Measurements from ENCODE around the gene RILPL1. TPM values are rescaled to one million over a fixed set of nuclear protein-coding genes. Genes with fewer than 3 reads are reported as not detected.
A peak's percentile ranks its signal among the peaks of the same experiment; 100 is the strongest.
"Not testable (repeated sequence)": the region's sequence is repeated elsewhere in the genome, so short reads cannot be mapped to it uniquely, and the experiment has no call there.

The RILPL1 gene
- total RNA-seq, 1 experiment from 2014 or later, result 10.2 TPM

DNA sequence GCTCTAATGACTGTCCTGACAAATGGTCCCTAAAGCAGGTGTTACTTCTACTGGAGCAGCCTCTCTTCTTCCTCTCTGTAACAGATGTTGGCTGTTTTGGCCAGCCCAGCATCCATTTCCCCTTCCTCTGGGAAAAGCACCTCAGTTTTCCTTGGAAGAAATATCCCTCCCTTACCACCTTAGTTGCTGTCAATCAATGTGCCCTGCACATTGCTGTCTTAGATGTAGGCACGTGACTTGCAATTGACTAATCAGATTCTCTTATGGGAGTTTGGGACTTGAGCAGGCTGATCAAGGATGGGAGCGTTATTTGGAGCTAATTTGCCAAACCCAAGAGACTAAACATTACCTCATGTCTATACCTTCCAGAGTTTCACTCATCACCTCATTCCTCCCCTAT lies 38.9 kb upstream of the RILPL1 start:
- no TSS peak for BruUV-seq (replicated peaks)
- no peak overlapping the region for H3K27ac ChIP-seq (ENCODE audit: low read depth, low read length, poor library complexity, severe bottlenecking)
- intact Hi-C loops (cut with micrococcal nuclease; ENCODE audit: unreplicated experiment), result no loop called here
- no peaks in the 10 kb centered on the region for H3K27me3 ChIP-seq (replicated peaks; ENCODE audit: insufficient read depth, low read depth, low read length, poor library complexity)
- TF ChIP-seq, protein P1, sequence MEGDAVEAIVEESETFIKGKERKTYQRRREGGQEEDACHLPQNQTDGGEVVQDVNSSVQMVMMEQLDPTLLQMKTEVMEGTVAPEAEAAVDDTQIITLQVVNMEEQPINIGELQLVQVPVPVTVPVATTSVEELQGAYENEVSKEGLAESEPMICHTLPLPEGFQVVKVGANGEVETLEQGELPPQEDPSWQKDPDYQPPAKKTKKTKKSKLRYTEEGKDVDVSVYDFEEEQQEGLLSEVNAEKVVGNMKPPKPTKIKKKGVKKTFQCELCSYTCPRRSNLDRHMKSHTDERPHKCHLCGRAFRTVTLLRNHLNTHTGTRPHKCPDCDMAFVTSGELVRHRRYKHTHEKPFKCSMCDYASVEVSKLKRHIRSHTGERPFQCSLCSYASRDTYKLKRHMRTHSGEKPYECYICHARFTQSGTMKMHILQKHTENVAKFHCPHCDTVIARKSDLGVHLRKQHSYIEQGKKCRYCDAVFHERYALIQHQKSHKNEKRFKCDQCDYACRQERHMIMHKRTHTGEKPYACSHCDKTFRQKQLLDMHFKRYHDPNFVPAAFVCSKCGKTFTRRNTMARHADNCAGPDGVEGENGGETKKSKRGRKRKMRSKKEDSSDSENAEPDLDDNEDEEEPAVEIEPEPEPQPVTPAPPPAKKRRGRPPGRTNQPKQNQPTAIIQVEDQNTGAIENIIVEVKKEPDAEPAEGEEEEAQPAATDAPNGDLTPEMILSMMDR (conservative IDR thresholded peaks at IDR 0.05; ENCODE audit: low read depth, low read length), result no peak
- no peak for TF ChIP-seq EZH2 (IDR thresholded peaks at IDR 0.05; ENCODE audit: borderline replicate concordance, low read depth, low read length, poor library complexity, severe bottlenecking)
- no peaks in the 10 kb centered on the region for H3K36me3 ChIP-seq (ENCODE audit: insufficient read depth, low read length, poor library complexity, severe bottlenecking)
- no peaks in the 10 kb centered on the region for H3K4me1 ChIP-seq (ENCODE audit: insufficient read depth, low read length, poor library complexity, severe bottlenecking)
- POLR2A ChIA-PET (ENCODE audit: low non-redundant PET), result interaction anchor here (0.6 kb wide), 1 partner anchor 635 kb away, joined by 7 read pairs; no protein-coding TSS in a partner anchor
- CTCF ChIA-PET, result interaction anchor here (1.2 kb wide), 1 partner anchor 9 kb away, joined by 4 read pairs; no protein-coding TSS in a partner anchor
- no peak overlapping the region for H3K4me3 ChIP-seq (ENCODE audit: low read depth, low read length, poor library complexity, severe bottlenecking)
- H3K9me3 ChIP-seq (ENCODE audit: low read depth, low read length, poor library complexity, severe bottlenecking), result no peaks in the 10 kb centered on the region
- no peak for DNase-seq (ENCODE audit: low spot score)

GRCh38 chr12:123571343-123571813 lies 37.9 kb upstream of the RILPL1 start:
- DNase-seq (ENCODE audit: low spot score), result peak; percentile 80
- H3K4me1 ChIP-seq (ENCODE audit: insufficient read depth, low read length, poor library complexity, severe bottlenecking), result no peaks in the 10 kb centered on the region
- H3K27me3 ChIP-seq (replicated peaks; ENCODE audit: insufficient read depth, low read depth, low read length, poor library complexity), result no peaks in the 10 kb centered on the region
- no peak overlapping the region for H3K4me3 ChIP-seq (ENCODE audit: low read depth, low read length, poor library complexity, severe bottlenecking)
- H3K27ac ChIP-seq (ENCODE audit: low read depth, low read length, poor library complexity, severe bottlenecking), result no peak overlapping the region
- no peaks in the 10 kb centered on the region for H3K36me3 ChIP-seq (ENCODE audit: insufficient read depth, low read length, poor library complexity, severe bottlenecking)
- no peaks in the 10 kb centered on the region for H3K9me3 ChIP-seq (ENCODE audit: low read depth, low read length, poor library complexity, severe bottlenecking)
- ChIA-PET POLR2A (ENCODE audit: low non-redundant PET) (no interaction called here), CTCF (interaction anchor here (0.6 to 1.2 kb wide), 4 partner anchors 10 to 133 kb away, joined by 3 to 10 read pairs (median 4); no protein-coding TSS in a partner anchor)
- no TSS peak for BruUV-seq (replicated peaks)
- intact Hi-C loops (cut with micrococcal nuclease; ENCODE audit: unreplicated experiment), result no loop called here
- TF ChIP-seq, protein P1 (conservative IDR thresholded peaks at IDR 0.05; ENCODE audit: low read depth, low read length), result no peak
- TF ChIP-seq EZH2 (IDR thresholded peaks at IDR 0.05; ENCODE audit: borderline replicate concordance, low read depth, low read length, poor library complexity, severe bottlenecking), result no peak

DNA sequence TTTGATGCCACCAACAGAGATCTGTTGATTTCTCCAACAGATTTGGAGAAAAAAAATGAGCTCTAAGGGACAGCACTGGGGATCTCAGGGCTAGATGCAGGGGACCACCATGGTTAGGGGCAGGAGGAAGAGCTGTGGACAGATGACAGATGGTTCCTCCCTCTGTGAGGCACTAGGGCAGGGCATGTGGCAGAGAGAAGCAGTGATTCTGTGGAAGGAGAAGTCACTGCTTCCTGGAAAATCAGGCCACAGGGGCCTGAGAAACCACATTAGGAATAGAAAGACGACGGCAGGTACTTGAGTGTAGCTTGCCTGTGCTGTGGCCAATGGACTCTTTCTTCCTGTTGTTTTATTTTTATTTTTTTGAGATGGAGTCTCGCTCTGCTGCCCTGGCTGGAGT lies 25.9 kb upstream of the RILPL1 start:
- no peaks in the 10 kb centered on the region for H3K9me3 ChIP-seq (ENCODE audit: low read depth, low read length, poor library complexity, severe bottlenecking)
- POLR2A ChIA-PET (ENCODE audit: low non-redundant PET), result no interaction called here
- H3K4me1 ChIP-seq (ENCODE audit: insufficient read depth, low read length, poor library complexity, severe bottlenecking), result no peaks in the 10 kb centered on the region
- intact Hi-C loops (cut with micrococcal nuclease; ENCODE audit: unreplicated experiment), result no loop called here
- CTCF ChIA-PET, result no interaction called here
- no peak overlapping the region for H3K4me3 ChIP-seq (ENCODE audit: low read depth, low read length, poor library complexity, severe bottlenecking)
- H3K27me3 ChIP-seq (replicated peaks; ENCODE audit: insufficient read depth, low read depth, low read length, poor library complexity), result no peaks in the 10 kb centered on the region
- H3K27ac ChIP-seq (ENCODE audit: low read depth, low read length, poor library complexity, severe bottlenecking), result no peak overlapping the region
- no peak for DNase-seq (ENCODE audit: low spot score)
- TF ChIP-seq, protein P1 (conservative IDR thresholded peaks at IDR 0.05; ENCODE audit: low read depth, low read length), result no peak
- TF ChIP-seq EZH2 (IDR thresholded peaks at IDR 0.05; ENCODE audit: borderline replicate concordance, low read depth, low read length, poor library complexity, severe bottlenecking), result no peak
- H3K36me3 ChIP-seq (ENCODE audit: insufficient read depth, low read length, poor library complexity, severe bottlenecking), result no peaks in the 10 kb centered on the region
- BruUV-seq (replicated peaks), result no TSS peak

DNA sequence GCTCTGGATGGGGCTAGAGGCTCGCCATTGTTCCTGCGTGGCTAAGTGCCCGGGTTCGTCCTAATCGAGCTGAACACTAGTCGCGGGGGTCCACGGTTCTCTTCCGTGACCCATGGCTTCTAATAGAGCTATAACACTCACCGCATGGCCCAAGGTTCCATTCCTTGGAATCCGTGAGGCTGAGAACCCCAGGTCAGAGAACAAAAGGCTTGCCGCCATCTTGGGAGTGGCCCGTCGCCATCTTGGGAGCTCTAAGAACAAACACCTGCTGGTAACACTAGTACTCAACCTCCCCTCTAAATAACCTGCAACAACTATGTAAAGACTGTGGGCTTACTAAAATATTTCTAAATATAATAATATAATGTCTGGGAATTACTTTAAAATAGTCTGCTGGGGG lies 25.0 kb upstream of the RILPL1 start:
- H3K36me3 ChIP-seq (ENCODE audit: insufficient read depth, low read length, poor library complexity, severe bottlenecking); H3K27ac ChIP-seq (ENCODE audit: low read depth, low read length, poor library complexity, severe bottlenecking); BruUV-seq (replicated peaks); H3K27me3 ChIP-seq (replicated peaks; ENCODE audit: insufficient read depth, low read depth, low read length, poor library complexity); CTCF ChIA-PET; H3K4me1 ChIP-seq (ENCODE audit: insufficient read depth, low read length, poor library complexity, severe bottlenecking); DNase-seq (ENCODE audit: low spot score); H3K4me3 ChIP-seq (ENCODE audit: low read depth, low read length, poor library complexity, severe bottlenecking); POLR2A ChIA-PET (ENCODE audit: low non-redundant PET); H3K9me3 ChIP-seq (ENCODE audit: low read depth, low read length, poor library complexity, severe bottlenecking); intact Hi-C loops (cut with micrococcal nuclease; ENCODE audit: unreplicated experiment): not testable (repeated sequence)

DNA sequence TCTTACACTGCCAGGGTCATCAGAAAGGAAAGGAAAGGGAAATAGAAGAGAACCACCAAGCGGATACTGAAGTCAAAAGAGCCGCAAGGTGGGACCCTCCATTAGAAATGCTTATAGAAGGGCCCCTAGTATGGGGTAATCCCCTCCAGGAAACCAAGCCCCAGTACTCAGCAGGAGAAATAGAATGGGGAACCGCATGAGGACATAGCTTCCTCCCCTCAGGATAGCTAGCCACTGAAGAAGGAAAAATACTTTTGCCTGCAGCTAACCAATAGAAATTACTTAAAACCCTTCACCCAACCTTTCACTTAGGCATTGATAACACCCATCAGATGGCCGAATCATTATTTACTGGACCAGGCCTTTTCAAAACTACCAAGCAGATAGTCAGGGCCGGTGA lies 21.3 kb upstream of the RILPL1 start:
- POLR2A ChIA-PET (ENCODE audit: low non-redundant PET); H3K9me3 ChIP-seq (ENCODE audit: low read depth, low read length, poor library complexity, severe bottlenecking); intact Hi-C loops (cut with micrococcal nuclease; ENCODE audit: unreplicated experiment); H3K36me3 ChIP-seq (ENCODE audit: insufficient read depth, low read length, poor library complexity, severe bottlenecking); H3K4me1 ChIP-seq (ENCODE audit: insufficient read depth, low read length, poor library complexity, severe bottlenecking); H3K27me3 ChIP-seq (replicated peaks; ENCODE audit: insufficient read depth, low read depth, low read length, poor library complexity); H3K27ac ChIP-seq (ENCODE audit: low read depth, low read length, poor library complexity, severe bottlenecking); CTCF ChIA-PET; BruUV-seq (replicated peaks); H3K4me3 ChIP-seq (ENCODE audit: low read depth, low read length, poor library complexity, severe bottlenecking); DNase-seq (ENCODE audit: low spot score): not testable (repeated sequence)

Data from A673 (cell line).